ENCODE data around the gene RPL29. TPM values are rescaled to one million over a fixed set of nuclear protein-coding genes. Genes with fewer than 3 reads are reported as not detected.
A peak's percentile ranks its signal among the peaks of the same experiment; 100 is the strongest.
"Not testable (repeated sequence)": the region's sequence is repeated elsewhere in the genome, so short reads cannot be mapped to it uniquely, and the experiment has no call there.

RPL29 gene
- total and polyA plus RNA-seq, 2 of the 13 experiments (the other 11 are each of a cell fraction or from before 2014, with no cell fraction given) = 1,348 to 2,263 TPM

- POLR2A ChIA-PET; CTCF ChIA-PET (ENCODE audit: low intra/inter-chr PET ratio, low total read pairs); H3K27me3 ChIP-seq (ENCODE audit: control insufficient read depth in 1 of 2, insufficient read depth in 2 of 2, low read length in 2 of 2); H2AFZ ChIP-seq (ENCODE audit: low read length); H3K36me3 ChIP-seq (replicated peaks in 1 of 2; ENCODE audit: control insufficient read depth in 1 of 2, insufficient read depth in 2 of 2, low read length in 2 of 2); H3K4me3 ChIP-seq (replicated peaks in 1 of 3; ENCODE audit: insufficient read depth in 1 of 3, low read depth in 2 of 3, low read length in 3 of 3); H3K27ac ChIP-seq (ENCODE audit: extremely low read length, insufficient read depth, low read length); H3K79me2 ChIP-seq (ENCODE audit: insufficient read depth, low read length); ATAC-seq; H3K4me2 ChIP-seq (ENCODE audit: low read depth, low read length); H3K9ac ChIP-seq (ENCODE audit: insufficient read depth, low read depth, low read length); BruUV-seq (replicated peaks); H3K9me3 ChIP-seq (ENCODE audit: low read length); intact Hi-C loops (cut with micrococcal nuclease; ENCODE audit: unreplicated experiment); DNase-seq (ENCODE audit: low spot score); H4K20me1 ChIP-seq (ENCODE audit: insufficient read depth, low read length); FAIRE-seq: not testable (repeated sequence)
- H3K4me1 ChIP-seq (ENCODE audit: insufficient read depth, low read length) = peaks cover 67% of the 10 kb centered on the region
- in situ Hi-C loops (cut with HindIII; ENCODE audit: extremely low pct_ligation_motif_present, low pct_unique_long_range_greater_than_20kb) = loop anchor here (5.0 kb wide), 1 partner anchor 41 kb away; no protein-coding TSS in a partner anchor
- WGBS (ENCODE audit: low lambda C conversion rate) = 93% methylated on average over 1 of the region's 1 CpG
These were observed 47.3 kb upstream of the RPL29 start for GRCh38 chr3:52043039-52043438.

GRCh38 chr3:52041118-52041731, 45.5 kb upstream of the RPL29 start:
- H3K36me3 ChIP-seq (replicated peaks in 1 of 2; ENCODE audit: control insufficient read depth in 1 of 2, insufficient read depth in 2 of 2, low read length in 2 of 2) = no peaks in the 10 kb centered on the region
- no peak overlapping the region for H3K27ac ChIP-seq (ENCODE audit: extremely low read length, insufficient read depth, low read length)
- DNase-seq (ENCODE audit: low spot score) (peak; percentile 38), ATAC-seq (peak; percentile 50), FAIRE-seq (no peak)
- intact Hi-C loops (cut with micrococcal nuclease; ENCODE audit: unreplicated experiment) = no loop called here
- ChIA-PET POLR2A (interaction anchor here (0.7 to 4.3 kb wide), 4 partner anchors 11 to 45 kb away, joined by 3 to 20 read pairs (median 13); partner anchors contain the start of genes DUSP7 and RPL29), CTCF (ENCODE audit: low intra/inter-chr PET ratio, low total read pairs) (interaction anchor here (1.7 kb wide), 1 partner anchor 26 kb away, joined by 3 read pairs; no protein-coding TSS in a partner anchor)
- H3K9me3 ChIP-seq (ENCODE audit: low read length) = no peaks in the 10 kb centered on the region
- in situ Hi-C loops (cut with HindIII; ENCODE audit: extremely low pct_ligation_motif_present, low pct_unique_long_range_greater_than_20kb) = loop anchor here (5.0 kb wide), 1 partner anchor 39 kb away; no protein-coding TSS in a partner anchor
- no peaks in the 10 kb centered on the region for H3K79me2 ChIP-seq (ENCODE audit: insufficient read depth, low read length)
- WGBS (ENCODE audit: low lambda C conversion rate) = 49% methylated on average over 10 of the region's 10 CpGs
- peaks cover 67% of the 10 kb centered on the region for H3K4me1 ChIP-seq (ENCODE audit: insufficient read depth, low read length)
- no peaks in the 10 kb centered on the region; a peak in 1 of 5 replicates for H3K27me3 ChIP-seq (ENCODE audit: control insufficient read depth in 1 of 2, insufficient read depth in 2 of 2, low read length in 2 of 2)
- H2AFZ ChIP-seq (ENCODE audit: low read length) = no peak overlapping the region
- no peaks in the 10 kb centered on the region for H4K20me1 ChIP-seq (ENCODE audit: insufficient read depth, low read length)
- BruUV-seq (replicated peaks) = no TSS peak
- peak overlapping the region; percentile 73; the same call in 1 of the 2 replicates for H3K4me2 ChIP-seq (ENCODE audit: low read depth, low read length)
- 0 out of 2 replicates have a peak overlapping the region, but pooled peaks have one; percentile 35 for H3K9ac ChIP-seq (ENCODE audit: insufficient read depth, low read depth, low read length)
- H3K4me3 ChIP-seq (replicated peaks in 1 of 3; ENCODE audit: insufficient read depth in 1 of 3, low read depth in 2 of 3, low read length in 3 of 3) = 0 out of 6 replicates have a peak overlapping the region, but pooled peaks of 1 of the 3 experiments have one; percentile 14
- TF ChIP-seq GTF2F1 (IDR thresholded peaks at IDR 0.05; ENCODE audit: low read length) (no peak), RFXAP (CRISPR knock-in tag; IDR thresholded peaks at IDR 0.05; ENCODE audit: borderline replicate concordance) (no peak), ZNF577 (CRISPR knock-in tag; IDR thresholded peaks at IDR 0.05; ENCODE audit: borderline replicate concordance, low read depth) (no peak), DPF2 (CRISPR knock-in tag; IDR thresholded peaks at IDR 0.05; ENCODE audit: borderline replicate concordance, low read depth) (no peak), ZSCAN31 (CRISPR knock-in tag; IDR thresholded peaks at IDR 0.05; ENCODE audit: low read depth) (no peak), ARNT (IDR thresholded peaks at IDR 0.05) (no peak), ZNF614 (CRISPR knock-in tag; IDR thresholded peaks at IDR 0.05; ENCODE audit: borderline replicate concordance) (peak; percentile 15; the same call in 1 of the 2 replicates), ZIK1 (CRISPR knock-in tag; IDR thresholded peaks at IDR 0.05; ENCODE audit: borderline replicate concordance, low read depth) (no peak), ZNF234 (CRISPR knock-in tag; conservative IDR thresholded peaks at IDR 0.05) (no peak), PLRG1 (conservative IDR thresholded peaks at IDR 0.05) (no peak), RAD21 (CRISPR knock-in tag; IDR thresholded peaks at IDR 0.05) (peak; percentile 17; the same call in 1 of the 2 replicates), ZNF329 (CRISPR knock-in tag; IDR thresholded peaks at IDR 0.05; ENCODE audit: low read depth) (peak; percentile 65; the same call in 1 of the 2 replicates), SOX6 (IDR thresholded peaks at IDR 0.05) (no peak), SOX6 (CRISPR knock-in tag; IDR thresholded peaks at IDR 0.05) (peak; percentile 15; the same call in 1 of the 2 replicates)
- TF ChIP-seq, protein P1, sequence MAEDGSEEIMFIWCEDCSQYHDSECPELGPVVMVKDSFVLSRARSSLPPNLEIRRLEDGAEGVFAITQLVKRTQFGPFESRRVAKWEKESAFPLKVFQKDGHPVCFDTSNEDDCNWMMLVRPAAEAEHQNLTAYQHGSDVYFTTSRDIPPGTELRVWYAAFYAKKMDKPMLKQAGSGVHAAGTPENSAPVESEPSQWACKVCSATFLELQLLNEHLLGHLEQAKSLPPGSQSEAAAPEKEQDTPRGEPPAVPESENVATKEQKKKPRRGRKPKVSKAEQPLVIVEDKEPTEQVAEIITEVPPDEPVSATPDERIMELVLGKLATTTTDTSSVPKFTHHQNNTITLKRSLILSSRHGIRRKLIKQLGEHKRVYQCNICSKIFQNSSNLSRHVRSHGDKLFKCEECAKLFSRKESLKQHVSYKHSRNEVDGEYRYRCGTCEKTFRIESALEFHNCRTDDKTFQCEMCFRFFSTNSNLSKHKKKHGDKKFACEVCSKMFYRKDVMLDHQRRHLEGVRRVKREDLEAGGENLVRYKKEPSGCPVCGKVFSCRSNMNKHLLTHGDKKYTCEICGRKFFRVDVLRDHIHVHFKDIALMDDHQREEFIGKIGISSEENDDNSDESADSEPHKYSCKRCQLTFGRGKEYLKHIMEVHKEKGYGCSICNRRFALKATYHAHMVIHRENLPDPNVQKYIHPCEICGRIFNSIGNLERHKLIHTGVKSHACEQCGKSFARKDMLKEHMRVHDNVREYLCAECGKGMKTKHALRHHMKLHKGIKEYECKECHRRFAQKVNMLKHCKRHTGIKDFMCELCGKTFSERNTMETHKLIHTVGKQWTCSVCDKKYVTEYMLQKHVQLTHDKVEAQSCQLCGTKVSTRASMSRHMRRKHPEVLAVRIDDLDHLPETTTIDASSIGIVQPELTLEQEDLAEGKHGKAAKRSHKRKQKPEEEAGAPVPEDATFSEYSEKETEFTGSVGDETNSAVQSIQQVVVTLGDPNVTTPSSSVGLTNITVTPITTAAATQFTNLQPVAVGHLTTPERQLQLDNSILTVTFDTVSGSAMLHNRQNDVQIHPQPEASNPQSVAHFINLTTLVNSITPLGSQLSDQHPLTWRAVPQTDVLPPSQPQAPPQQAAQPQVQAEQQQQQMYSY (CRISPR knock-in tag; IDR thresholded peaks at IDR 0.05) = peak; percentile 64

Measured in HepG2 (cell line).